Pons (tissue), 1 donor: ENCODE results near the gene PLEKHJ1.

ENCODE experiments used
- DNase-seq: peaks from one replicate; pipeline ENCODE4 v3.0.0-alpha.2; 2016; ENCODE audit warnings: low spot score

The PLEKHJ1 gene

GRCh38 chr19:2235381-2236063, 607 bp downstream of the PLEKHJ1 start:
- no peak for DNase-seq

GRCh38 chr19:2234996-2235380, 1.1 kb downstream of the PLEKHJ1 start:
- no peak for DNase-seq

- DNase-seq: no peak
Measured at GRCh38 chr19:2233601-2234280, 2.4 kb downstream of the PLEKHJ1 start.

GRCh38 chr19:2232286-2233151, 3.6 kb downstream of the PLEKHJ1 start:
- DNase-seq: no peak

GRCh38 chr19:2231621-2232221, 4.4 kb downstream of the PLEKHJ1 start:
- DNase-seq: no peak

GRCh38 chr19:2230807-2231533, 5.2 kb downstream of the PLEKHJ1 start:
- no peak for DNase-seq

GRCh38 chr19:2230033-2230531, 6.0 kb downstream of the PLEKHJ1 start:
- no peak for DNase-seq

- DNase-seq: no peak
Measured at GRCh38 chr19:2229103-2230032, 6.8 kb downstream of the PLEKHJ1 start.

GRCh38 chr19:2228157-2229030, 7.7 kb downstream of the PLEKHJ1 start:
- DNase-seq: no peak

GRCh38 chr19:2227415-2228156, 8.5 kb downstream of the PLEKHJ1 start:
- DNase-seq: peak; percentile 19

- no peak for DNase-seq
Measured at GRCh38 chr19:2226840-2227360, 9.2 kb downstream of the PLEKHJ1 start.

- no peak for DNase-seq
Measured at GRCh38 chr19:2226051-2226839, 9.9 kb downstream of the PLEKHJ1 start.

- no peak for DNase-seq
Measured at GRCh38 chr19:2225415-2226050, 10.6 kb downstream of the PLEKHJ1 start.

- DNase-seq: no peak
Measured at GRCh38 chr19:2224754-2225349, 11.3 kb downstream of the PLEKHJ1 start.

GRCh38 chr19:2223959-2224358, 12.2 kb downstream of the PLEKHJ1 start:
- DNase-seq: no peak

GRCh38 chr19:2223391-2223790, 12.7 kb downstream of the PLEKHJ1 start:
- DNase-seq: no peak

GRCh38 chr19:2221918-2222317, 14.2 kb downstream of the PLEKHJ1 start:
- DNase-seq: no peak
